HepG2 (cell line): ENCODE data around the gene KLHL36. TPM values are rescaled to one million over a fixed set of nuclear protein-coding genes. Genes with fewer than 3 reads are reported as not detected.

Experiments
- CEBPB ChIP-seq: IDR thresholded peaks from 2 replicates; pipeline ENCODE4 v1.6.1; 2011; ENCODE audit warnings: low read depth, low read length, improper control_type of control experiment, borderline replicate concordance
- EP300 ChIP-seq, 3 experiments: sonication (generic) in 1 of 3; formaldehyde crosslinking in 1 of 3; IDR thresholded peaks; 2 replicates each; pipeline versions ENCODE4 v1.5.1 to v1.6.1; 2011 to 2020; ENCODE audit warnings: low read depth in 2 of 3, low read length in 2 of 3, borderline replicate concordance in 1 of 3, improper control_type of control experiment in 1 of 3, mild to moderate bottlenecking in 1 of 3, missing genetic modification reagents in 1 of 3, moderate library complexity in 1 of 3
- NBN ChIP-seq: fragments of 450-650 bp; conservative IDR thresholded peaks from 2 replicates; pipeline ENCODE4 v1.6.1; 2017
- SAP130 ChIP-seq: IDR thresholded peaks from 2 replicates; pipeline ENCODE4 v1.6.1; 2016; ENCODE audit warnings: low read depth
- THYN1 ChIP-seq: sonication (generic); formaldehyde crosslinking; IDR thresholded peaks from 2 replicates; pipeline ENCODE4 v1.8.1; 2023; ENCODE audit warnings: low read depth, mild to moderate bottlenecking, moderate library complexity, missing genetic modification reagents, borderline replicate concordance
- TP53 ChIP-seq: sonication (generic); formaldehyde crosslinking; conservative IDR thresholded peaks from 2 replicates; pipeline ENCODE4 v1.4.0; 2020; ENCODE audit warnings: missing genetic modification reagents
- ZNF292 ChIP-seq: sonication (generic); formaldehyde crosslinking; IDR thresholded peaks from 2 replicates; pipeline ENCODE4 v1.8.1; 2022; ENCODE audit warnings: mild to moderate bottlenecking, low read depth, missing genetic modification reagents, borderline replicate concordance
- polyA plus RNA-seq, 8 experiments: library from polyadenylated mRNA; depleted of rRNA in 3 of 8; stranded (reverse) in 7 of 8; unstranded in 1 of 8; fragments of >200 nt; fragmentation: Illumina TruSeq in 4 of 8; extraction: Trizol in 4 of 8; gene quantifications; 2 replicates each; pipeline versions ENCODE4 v1.2.1 to v1.2.3, GENCODE V29; 2011 to 2016; ENCODE audit warnings: low read depth in 4 of 8, missing spikeins in 1 of 8, mixed read lengths in 1 of 8; ENCODE audit not compliant: insufficient read depth in 1 of 8
- total RNA-seq, 5 experiments: library from RNA; depleted of rRNA; stranded (reverse); fragments of >200 nt; fragmentation: Illumina TruSeq; extraction: Trizol; gene quantifications; 2 replicates each; pipeline ENCODE4 v1.2.3, GENCODE V29; 2016; ENCODE audit warnings: low read depth in 1 of 5
- TF ChIP-seq, protein P1 (sequence below): sonication (generic); formaldehyde crosslinking; IDR thresholded peaks from 2 replicates; pipeline ENCODE4 v1.5.0; 2020; ENCODE audit warnings: mild to moderate bottlenecking, missing genetic modification reagents, moderate library complexity
- TF ChIP-seq, protein P2 (sequence below): sonication (generic); formaldehyde crosslinking; IDR thresholded peaks from 2 replicates; pipeline ENCODE4 v1.5.1; 2020; ENCODE audit warnings: mild to moderate bottlenecking, missing genetic modification reagents, moderate library complexity
- TF ChIP-seq, protein P3 (sequence below): sonication (generic); formaldehyde crosslinking; IDR thresholded peaks from 2 replicates; pipeline ENCODE4 v1.4.0; 2020; ENCODE audit warnings: missing genetic modification reagents
- TF ChIP-seq, protein P4 (sequence below): sonication (generic); formaldehyde crosslinking; conservative IDR thresholded peaks from 2 replicates; pipeline ENCODE4 v1.4.0; 2020; ENCODE audit warnings: missing genetic modification reagents

The KLHL36 gene
- total and polyA plus RNA-seq, 2 of the 13 experiments (the other 11 are each of a cell fraction or from before 2014, with no cell fraction given): 24.3 to 26.0 TPM

DNA sequence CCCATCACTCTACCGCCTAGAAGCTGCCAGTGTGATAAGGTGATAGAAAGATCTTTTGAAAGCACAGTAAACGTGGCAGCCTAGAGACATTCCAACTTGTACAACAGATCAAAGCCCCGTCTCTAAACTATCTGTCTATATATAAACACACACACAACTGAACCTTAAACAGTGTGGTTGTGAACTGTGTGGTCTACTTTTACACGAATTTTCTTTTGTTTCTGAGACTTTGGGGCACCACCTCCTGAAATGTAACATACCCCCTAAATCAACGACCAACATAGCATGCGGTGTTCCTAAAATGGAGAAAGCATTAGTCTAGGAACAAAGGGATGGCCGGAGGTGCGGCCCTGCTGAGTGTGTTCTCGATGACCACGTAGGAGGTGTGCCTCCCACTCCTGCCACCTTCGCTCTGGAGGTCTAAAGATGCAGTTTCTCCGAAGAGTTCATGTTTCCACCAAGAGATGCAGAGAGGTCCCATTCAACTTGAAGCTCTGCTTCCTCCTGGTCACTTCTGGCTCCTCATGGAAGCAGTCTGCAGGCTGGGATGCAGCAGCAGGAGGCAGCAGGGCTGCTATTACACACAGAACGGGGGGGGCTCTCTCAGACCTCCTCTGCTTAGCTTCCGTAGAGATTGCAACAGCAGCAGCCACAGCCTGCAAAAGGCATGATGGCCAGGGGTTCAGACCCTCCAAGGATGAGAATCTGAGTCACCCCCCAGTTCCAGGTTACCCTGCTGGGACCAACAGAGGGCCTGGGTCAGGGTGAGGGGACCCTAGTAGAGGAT, 28.9 kb downstream of the KLHL36 start (continued):
- TF ChIP-seq CEBPB (peak; percentile 18; the same call in 1 of the 2 replicates), EP300 (IDR thresholded peaks at IDR 0.05; ENCODE audit: low read depth in 2 of 2, low read length in 2 of 2) (peak in 1 of 2 experiments; percentile 16; a peak in 1 of 4 replicates), EP300 (CRISPR knock-in tag; IDR thresholded peaks at IDR 0.05; ENCODE audit: borderline replicate concordance) (no peak), THYN1 (no peak), SAP130 (CRISPR knock-in tag) (0 out of 2 replicates have a peak, but pooled peaks have one; percentile 15), NBN (no peak), TP53 (no peak), ZNF292 (CRISPR knock-in tag) (0 out of 2 replicates have a peak, but pooled peaks have one; percentile 26)
- TF ChIP-seq, protein P1, sequence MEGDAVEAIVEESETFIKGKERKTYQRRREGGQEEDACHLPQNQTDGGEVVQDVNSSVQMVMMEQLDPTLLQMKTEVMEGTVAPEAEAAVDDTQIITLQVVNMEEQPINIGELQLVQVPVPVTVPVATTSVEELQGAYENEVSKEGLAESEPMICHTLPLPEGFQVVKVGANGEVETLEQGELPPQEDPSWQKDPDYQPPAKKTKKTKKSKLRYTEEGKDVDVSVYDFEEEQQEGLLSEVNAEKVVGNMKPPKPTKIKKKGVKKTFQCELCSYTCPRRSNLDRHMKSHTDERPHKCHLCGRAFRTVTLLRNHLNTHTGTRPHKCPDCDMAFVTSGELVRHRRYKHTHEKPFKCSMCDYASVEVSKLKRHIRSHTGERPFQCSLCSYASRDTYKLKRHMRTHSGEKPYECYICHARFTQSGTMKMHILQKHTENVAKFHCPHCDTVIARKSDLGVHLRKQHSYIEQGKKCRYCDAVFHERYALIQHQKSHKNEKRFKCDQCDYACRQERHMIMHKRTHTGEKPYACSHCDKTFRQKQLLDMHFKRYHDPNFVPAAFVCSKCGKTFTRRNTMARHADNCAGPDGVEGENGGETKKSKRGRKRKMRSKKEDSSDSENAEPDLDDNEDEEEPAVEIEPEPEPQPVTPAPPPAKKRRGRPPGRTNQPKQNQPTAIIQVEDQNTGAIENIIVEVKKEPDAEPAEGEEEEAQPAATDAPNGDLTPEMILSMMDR (CRISPR knock-in tag): peak; percentile 40
- TF ChIP-seq, protein P2, sequence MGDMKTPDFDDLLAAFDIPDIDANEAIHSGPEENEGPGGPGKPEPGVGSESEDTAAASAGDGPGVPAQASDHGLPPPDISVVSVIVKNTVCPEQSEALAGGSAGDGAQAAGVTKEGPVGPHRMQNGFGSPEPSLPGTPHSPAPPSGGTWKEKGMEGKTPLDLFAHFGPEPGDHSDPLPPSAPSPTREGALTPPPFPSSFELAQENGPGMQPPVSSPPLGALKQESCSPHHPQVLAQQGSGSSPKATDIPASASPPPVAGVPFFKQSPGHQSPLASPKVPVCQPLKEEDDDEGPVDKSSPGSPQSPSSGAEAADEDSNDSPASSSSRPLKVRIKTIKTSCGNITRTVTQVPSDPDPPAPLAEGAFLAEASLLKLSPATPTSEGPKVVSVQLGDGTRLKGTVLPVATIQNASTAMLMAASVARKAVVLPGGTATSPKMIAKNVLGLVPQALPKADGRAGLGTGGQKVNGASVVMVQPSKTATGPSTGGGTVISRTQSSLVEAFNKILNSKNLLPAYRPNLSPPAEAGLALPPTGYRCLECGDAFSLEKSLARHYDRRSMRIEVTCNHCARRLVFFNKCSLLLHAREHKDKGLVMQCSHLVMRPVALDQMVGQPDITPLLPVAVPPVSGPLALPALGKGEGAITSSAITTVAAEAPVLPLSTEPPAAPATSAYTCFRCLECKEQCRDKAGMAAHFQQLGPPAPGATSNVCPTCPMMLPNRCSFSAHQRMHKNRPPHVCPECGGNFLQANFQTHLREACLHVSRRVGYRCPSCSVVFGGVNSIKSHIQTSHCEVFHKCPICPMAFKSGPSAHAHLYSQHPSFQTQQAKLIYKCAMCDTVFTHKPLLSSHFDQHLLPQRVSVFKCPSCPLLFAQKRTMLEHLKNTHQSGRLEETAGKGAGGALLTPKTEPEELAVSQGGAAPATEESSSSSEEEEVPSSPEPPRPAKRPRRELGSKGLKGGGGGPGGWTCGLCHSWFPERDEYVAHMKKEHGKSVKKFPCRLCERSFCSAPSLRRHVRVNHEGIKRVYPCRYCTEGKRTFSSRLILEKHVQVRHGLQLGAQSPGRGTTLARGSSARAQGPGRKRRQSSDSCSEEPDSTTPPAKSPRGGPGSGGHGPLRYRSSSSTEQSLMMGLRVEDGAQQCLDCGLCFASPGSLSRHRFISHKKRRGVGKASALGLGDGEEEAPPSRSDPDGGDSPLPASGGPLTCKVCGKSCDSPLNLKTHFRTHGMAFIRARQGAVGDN: peak; percentile 37
- TF ChIP-seq, protein P3, sequence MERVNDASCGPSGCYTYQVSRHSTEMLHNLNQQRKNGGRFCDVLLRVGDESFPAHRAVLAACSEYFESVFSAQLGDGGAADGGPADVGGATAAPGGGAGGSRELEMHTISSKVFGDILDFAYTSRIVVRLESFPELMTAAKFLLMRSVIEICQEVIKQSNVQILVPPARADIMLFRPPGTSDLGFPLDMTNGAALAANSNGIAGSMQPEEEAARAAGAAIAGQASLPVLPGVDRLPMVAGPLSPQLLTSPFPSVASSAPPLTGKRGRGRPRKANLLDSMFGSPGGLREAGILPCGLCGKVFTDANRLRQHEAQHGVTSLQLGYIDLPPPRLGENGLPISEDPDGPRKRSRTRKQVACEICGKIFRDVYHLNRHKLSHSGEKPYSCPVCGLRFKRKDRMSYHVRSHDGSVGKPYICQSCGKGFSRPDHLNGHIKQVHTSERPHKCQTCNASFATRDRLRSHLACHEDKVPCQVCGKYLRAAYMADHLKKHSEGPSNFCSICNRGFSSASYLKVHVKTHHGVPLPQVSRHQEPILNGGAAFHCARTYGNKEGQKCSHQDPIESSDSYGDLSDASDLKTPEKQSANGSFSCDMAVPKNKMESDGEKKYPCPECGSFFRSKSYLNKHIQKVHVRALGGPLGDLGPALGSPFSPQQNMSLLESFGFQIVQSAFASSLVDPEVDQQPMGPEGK (CRISPR knock-in tag): peak; percentile 60
- TF ChIP-seq, protein P4, sequence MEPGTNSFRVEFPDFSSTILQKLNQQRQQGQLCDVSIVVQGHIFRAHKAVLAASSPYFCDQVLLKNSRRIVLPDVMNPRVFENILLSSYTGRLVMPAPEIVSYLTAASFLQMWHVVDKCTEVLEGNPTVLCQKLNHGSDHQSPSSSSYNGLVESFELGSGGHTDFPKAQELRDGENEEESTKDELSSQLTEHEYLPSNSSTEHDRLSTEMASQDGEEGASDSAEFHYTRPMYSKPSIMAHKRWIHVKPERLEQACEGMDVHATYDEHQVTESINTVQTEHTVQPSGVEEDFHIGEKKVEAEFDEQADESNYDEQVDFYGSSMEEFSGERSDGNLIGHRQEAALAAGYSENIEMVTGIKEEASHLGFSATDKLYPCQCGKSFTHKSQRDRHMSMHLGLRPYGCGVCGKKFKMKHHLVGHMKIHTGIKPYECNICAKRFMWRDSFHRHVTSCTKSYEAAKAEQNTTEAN (CRISPR knock-in tag): no peak
